ENCODE data around the gene SSC4D.
"Not testable (repeated sequence)": the region's sequence is repeated elsewhere in the genome, so short reads cannot be mapped to it uniquely, and the experiment has no call there.

SSC4D gene

DNA sequence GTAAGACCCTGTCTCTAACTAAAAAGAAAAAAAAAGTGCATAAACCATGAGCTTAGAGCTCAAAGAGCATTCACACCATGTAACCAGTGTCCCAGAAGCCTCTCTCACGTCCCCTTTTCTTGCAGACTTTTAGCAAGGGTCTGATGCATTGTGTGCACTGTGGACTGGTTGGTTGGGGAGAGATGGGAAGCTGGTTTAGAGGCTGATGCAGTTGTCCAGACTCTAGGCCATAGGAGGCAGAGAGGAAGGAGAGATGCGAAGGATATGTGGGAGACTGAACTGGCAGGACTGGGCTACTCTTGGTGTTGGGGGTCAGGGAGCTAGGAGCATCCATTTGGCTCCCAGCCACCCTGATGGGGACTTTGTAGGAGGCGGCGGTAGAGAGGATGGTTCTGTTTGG is 1.8 kb downstream of the SSC4D start:
- TF ChIP-seq, protein P1, sequence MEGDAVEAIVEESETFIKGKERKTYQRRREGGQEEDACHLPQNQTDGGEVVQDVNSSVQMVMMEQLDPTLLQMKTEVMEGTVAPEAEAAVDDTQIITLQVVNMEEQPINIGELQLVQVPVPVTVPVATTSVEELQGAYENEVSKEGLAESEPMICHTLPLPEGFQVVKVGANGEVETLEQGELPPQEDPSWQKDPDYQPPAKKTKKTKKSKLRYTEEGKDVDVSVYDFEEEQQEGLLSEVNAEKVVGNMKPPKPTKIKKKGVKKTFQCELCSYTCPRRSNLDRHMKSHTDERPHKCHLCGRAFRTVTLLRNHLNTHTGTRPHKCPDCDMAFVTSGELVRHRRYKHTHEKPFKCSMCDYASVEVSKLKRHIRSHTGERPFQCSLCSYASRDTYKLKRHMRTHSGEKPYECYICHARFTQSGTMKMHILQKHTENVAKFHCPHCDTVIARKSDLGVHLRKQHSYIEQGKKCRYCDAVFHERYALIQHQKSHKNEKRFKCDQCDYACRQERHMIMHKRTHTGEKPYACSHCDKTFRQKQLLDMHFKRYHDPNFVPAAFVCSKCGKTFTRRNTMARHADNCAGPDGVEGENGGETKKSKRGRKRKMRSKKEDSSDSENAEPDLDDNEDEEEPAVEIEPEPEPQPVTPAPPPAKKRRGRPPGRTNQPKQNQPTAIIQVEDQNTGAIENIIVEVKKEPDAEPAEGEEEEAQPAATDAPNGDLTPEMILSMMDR (IDR thresholded peaks at IDR 0.05; ENCODE audit: control insufficient read depth, extremely low read depth, insufficient read depth), result no peak
- H3K4me3 ChIP-seq (ENCODE audit: low read depth, low read length), result no peak overlapping the region
- DNase-seq (ENCODE audit: low read depth), result no peak

DNA sequence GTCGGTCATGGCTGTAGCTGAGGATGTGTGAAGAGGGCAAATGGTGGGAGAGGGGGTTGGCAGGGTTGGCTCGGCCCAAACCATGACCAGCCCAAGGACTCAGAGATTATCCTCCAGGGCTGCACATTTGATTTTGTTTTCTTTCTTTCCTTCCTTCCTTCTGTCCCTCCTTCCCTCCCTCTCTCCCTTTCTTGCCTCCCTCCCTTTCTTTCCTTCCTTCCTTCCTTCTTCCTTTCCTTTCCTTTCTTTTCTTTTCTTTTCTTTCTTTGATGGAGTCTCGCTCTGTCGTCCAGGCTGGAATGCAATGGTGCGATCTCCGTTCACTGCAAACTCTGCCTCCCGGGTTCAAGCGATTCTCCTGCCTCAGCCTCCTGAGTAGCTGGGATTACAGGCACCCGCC is 3.8 kb downstream of the SSC4D start:
- TF ChIP-seq, protein P1 (IDR thresholded peaks at IDR 0.05; ENCODE audit: control insufficient read depth, extremely low read depth, insufficient read depth), result no peak
- DNase-seq (ENCODE audit: low read depth), result no peak
- H3K4me3 ChIP-seq (ENCODE audit: low read depth, low read length), result no peak overlapping the region

DNA sequence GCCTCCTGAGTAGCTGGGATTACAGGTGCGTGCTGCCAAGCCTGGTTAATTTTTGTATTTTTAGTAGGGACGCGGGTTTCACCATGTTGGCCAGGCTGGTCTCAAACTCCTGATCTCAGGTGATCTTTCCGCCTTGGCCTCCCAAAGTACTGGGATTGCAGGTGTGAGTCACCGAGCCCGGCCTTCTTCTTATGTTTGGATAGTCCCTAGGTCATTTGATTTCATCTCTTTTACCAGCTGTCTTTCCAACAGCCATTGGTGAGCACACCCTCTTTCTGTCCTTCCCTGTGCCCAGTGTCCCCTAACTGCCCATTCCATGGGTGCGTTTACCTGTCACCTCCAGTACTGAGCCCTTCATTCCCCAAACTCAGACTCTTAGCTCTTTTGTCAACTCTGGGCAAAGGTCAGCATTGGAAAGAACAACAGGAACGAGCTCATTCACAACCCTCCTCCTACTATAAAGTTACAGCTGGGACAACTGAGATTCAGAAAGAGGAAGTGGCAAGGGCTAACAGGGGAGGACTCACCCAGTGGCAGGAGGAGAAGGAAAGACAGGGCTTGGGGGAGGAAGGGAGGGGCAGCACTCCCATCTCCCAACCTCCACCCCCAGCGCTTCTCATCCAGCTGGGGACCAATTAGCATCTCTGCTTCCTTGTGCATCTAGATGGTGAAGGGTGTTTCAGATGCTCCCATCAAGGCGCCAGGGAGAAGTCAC is 5.6 kb downstream of the SSC4D start:
- DNase-seq (ENCODE audit: low read depth), result no peak
- TF ChIP-seq, protein P1 (IDR thresholded peaks at IDR 0.05; ENCODE audit: control insufficient read depth, extremely low read depth, insufficient read depth), result no peak
- no peak overlapping the region for H3K4me3 ChIP-seq (ENCODE audit: low read depth, low read length)

DNA sequence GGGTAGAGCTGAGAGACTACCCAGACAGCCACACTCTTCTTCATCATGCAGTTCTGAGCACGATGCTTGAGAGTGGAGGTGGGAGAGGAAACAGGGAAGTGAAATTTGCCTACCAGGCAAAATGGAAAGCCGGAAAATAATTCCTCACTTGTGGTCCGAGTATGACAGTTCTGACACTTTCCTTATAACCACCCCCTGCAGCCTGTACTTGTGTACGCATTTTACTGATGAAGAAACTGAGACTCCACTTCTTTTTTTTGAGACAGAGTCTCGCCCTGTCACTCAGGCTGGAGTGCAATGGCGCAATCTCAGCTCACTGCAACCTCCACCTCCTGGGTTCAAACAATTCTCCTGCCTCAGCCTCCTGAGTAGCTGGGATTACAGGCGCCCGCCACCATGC is 6.4 kb downstream of the SSC4D start:
- DNase-seq (ENCODE audit: low read depth); H3K4me3 ChIP-seq (ENCODE audit: low read depth, low read length): not testable (repeated sequence)

DNA sequence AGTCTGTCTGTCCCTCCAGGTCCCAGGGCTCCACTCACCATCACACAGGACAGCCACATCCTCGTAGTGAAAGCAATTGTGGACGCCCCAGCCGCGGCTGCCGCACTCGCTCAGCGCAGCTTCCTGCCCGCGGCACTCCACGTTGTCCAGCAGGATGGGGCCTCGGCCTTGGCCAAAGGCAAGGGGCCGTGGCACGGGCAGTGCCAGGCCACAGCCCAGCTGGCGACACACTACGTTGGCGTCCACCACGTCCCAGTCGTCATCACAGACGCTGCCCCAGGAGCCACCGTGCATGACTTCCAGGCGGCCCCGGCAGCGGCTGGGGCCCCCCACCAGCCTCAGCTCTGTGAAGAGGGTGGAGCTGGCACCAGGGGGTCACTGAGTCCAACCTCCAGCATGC is 9.2 kb downstream of the SSC4D start:
- TF ChIP-seq, protein P1 (IDR thresholded peaks at IDR 0.05; ENCODE audit: control insufficient read depth, extremely low read depth, insufficient read depth), result no peak
- DNase-seq (ENCODE audit: low read depth), result no peak
- H3K4me3 ChIP-seq (ENCODE audit: low read depth, low read length), result no peak overlapping the region

DNA sequence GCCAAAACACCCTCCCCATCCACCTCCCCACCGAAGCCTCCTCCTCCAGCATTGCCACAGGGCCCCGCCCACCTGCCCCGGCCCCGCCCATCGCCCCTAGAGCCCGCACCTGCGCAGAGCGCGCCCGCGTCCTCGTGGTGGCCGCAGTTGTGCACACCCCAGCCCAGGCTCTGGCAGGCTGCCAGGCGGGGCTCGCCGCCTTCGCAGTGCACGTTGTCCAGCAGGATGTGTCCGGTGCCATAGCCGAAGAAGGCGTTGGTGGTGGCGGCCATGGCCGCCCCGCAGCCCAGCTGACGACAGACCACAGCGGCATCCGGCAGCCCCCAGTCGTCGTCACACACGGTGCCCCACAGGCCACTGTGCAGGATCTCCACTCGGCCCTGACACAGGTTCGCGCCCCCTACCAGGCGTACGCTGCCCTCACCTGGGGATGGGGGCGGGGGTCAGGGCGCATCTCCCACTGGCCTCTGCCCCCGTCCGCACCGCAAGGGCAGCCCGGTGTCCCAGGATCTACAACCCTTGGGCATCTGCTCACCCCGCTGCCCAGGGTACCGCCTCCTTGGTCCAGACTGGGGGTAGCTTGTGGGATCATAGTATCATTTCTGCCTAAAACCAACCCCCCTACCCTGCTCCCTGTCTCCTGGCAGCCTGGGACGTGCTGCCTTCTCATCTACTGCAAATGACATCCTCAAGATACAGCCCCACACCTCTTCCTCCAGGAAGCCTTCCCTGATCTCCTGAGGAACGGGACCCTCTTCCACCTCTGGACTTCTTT is 11.9 kb downstream of the SSC4D start:
- TF ChIP-seq, protein P1 (IDR thresholded peaks at IDR 0.05; ENCODE audit: control insufficient read depth, extremely low read depth, insufficient read depth), result no peak
- peak overlapping the region; percentile 58 for H3K4me3 ChIP-seq (ENCODE audit: low read depth, low read length)

DNA sequence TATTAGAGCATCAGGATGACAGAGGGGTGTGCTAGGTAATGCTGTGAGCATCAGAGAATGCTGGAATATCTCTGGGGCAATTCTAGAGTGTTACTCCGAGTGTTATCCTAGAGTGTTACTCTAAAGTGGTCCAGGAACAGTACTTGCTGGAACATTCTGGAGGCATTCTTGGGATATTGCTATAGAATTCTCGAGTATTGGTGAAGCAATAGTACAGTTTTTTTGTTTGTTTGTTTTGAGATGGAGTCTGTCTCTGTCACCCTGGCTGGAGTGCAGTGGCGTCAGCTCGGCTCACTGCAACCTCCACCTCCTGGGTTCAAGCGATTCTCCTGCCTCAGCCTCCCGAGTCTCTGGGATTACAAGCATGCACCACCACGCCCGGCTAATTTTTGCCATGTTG is 12.6 kb downstream of the SSC4D start:
- DNase-seq (ENCODE audit: low read depth), result no peak
- H3K4me3 ChIP-seq (ENCODE audit: low read depth, low read length), result peak overlapping the region; percentile 58
- TF ChIP-seq, protein P1 (IDR thresholded peaks at IDR 0.05; ENCODE audit: control insufficient read depth, extremely low read depth, insufficient read depth), result no peak

More for the DNA sequence above, 11.9 kb downstream of the SSC4D start:
- peak; percentile 27 for DNase-seq (ENCODE audit: low read depth)

Measured in LNCaP clone FGC (cell line).